Measurements from ENCODE around the gene CAPN14.

The CAPN14 gene

DNA sequence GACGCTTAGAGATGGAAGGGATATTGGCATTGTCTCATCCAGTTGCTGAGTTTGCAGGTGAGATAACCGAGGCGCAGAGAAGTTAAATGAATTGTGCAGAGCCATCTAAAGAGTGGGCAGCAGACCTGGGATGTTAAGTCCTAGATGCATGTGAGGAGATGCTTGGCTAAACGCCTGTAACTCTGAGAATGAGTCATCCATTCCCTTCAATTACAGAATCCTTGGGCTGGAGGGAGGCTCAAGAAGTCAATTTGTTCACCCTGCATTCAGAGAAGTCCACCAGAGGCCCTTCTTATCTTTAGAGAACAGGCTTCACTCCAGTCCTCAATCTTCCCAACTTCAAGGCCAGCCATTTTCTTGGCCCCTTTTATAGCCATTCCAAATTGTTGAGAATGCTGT, 18.2 kb upstream of the CAPN14 start:
- no peak overlapping the region for H3K27ac ChIP-seq
- no peak for TF ChIP-seq CTCF (conservative IDR thresholded peaks at IDR 0.05)
- TF ChIP-seq ZFX (IDR thresholded peaks at IDR 0.05) = no peak

DNA sequence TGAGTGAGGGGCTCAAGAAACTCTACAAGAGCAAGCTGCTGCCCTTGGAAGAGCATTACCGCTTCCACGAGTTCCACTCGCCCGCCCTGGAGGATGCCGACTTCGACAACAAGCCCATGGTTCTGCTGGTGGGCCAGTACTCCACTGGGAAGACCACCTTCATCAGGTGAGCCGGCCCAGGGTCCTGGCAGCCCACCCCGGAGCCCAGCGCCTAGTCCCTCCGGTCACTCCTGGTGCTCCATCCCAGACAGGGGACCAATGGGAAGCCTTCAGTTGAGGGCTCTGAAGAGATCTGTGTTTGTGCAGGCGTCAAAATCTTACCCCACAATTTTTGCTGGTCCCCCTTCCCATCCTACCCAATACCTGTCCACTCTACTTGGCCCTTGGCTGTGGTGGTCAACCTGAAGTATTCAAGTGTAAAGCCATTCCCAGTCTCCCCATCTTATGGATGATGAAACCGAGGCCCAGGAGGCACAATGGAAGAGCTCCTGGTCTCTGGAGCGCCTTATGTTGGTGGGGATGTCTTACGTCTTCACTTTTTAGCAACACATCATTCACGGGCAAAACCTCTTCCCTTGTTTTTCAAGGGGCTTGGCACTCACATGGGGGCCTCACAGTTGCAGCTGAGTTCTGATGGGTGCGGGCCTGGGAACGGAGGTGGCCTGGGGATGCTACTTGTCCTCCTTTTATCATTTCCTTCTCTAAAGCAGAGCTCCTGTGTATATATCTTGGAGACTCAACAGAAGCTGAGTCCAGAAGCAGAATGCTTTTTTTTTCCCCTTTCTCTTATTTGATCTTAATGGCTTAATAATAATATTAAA, 17.6 kb upstream of the CAPN14 start:
- no peak for TF ChIP-seq ZFX (IDR thresholded peaks at IDR 0.05)
- no peak for TF ChIP-seq CTCF (conservative IDR thresholded peaks at IDR 0.05)
- H3K27ac ChIP-seq = peak overlapping the region; percentile 72

- TF ChIP-seq CTCF (conservative IDR thresholded peaks at IDR 0.05) = peak; percentile 87
- TF ChIP-seq ZFX (IDR thresholded peaks at IDR 0.05) = peak; percentile 56
- peak within 1 kb of the TSS; percentile 72 for H3K27ac ChIP-seq
Measured at GRCh38 chr2:31233741-31234682, 16.7 kb upstream of the CAPN14 start, which contains the start of gene EHD3. EHD3 (plus strand) TSS chr2:31234152; CDS start chr2:31234622, 470 bp downstream.

GRCh38 chr2:31233231-31233630, 15.9 kb upstream of the CAPN14 start:
- H3K27ac ChIP-seq = no peak overlapping the region

DNA sequence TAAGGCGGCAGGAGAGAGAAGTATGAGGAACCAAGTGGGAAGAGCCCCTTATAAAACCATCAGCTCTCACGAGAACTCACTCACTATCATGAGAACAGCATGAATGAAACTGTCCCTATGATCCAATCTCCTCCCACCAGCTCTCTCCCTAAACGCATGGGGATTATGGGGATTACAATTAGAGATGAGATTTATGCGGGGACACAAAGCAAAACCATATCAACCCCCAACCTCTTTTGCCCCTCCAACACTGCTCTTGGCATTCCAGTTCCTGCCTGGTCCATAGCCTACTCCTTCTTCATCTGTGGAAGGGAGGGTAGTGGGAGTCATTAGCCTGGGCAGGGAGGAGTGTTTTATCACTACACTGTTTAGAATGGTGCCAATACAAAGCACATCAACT, 15.3 kb upstream of the CAPN14 start:
- no peak for TF ChIP-seq CTCF (conservative IDR thresholded peaks at IDR 0.05)
- TF ChIP-seq ZFX (IDR thresholded peaks at IDR 0.05) = no peak
- no peak overlapping the region for H3K27ac ChIP-seq

More at GRCh38 chr2:31233231-31233630, 15.9 kb upstream of the CAPN14 start:
- no peak for TF ChIP-seq CTCF (conservative IDR thresholded peaks at IDR 0.05)
- no peak for TF ChIP-seq ZFX (IDR thresholded peaks at IDR 0.05)

DNA sequence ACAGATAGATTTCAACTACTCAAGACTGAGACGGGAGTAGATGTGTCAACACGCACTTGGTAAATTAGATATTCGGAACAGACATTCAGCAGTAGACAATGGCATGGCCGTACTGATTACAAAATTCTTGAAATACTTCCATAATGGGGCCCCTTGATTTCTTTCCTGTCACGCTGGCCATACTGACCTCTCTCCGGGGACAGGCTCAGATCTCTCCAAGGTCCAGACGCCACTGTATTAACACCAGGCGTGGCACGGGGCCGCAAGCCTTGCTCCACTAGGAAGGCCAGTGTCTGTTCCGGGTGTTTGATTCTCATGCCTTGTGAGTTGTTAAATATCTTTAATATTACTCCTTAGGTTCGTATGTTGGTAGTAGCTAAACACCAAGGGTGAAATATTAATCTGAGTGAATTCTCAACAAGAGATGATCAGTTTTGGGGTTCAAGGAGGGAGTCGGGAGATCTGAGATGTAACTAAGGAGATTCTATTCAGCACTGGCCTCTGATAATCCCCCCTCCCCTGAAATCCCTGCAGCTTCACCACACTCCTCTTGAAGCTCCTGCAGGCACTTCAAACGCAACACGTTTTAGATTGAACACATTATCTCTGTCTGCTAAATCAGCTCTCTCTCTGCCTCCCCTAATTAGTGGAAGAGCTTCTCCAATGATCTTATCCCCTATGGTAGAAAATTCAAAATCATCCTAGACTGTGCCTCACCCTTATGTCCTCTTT, 14.4 kb upstream of the CAPN14 start:
- no peak for TF ChIP-seq ZFX (IDR thresholded peaks at IDR 0.05)
- TF ChIP-seq CTCF (conservative IDR thresholded peaks at IDR 0.05) = no peak

More for the DNA sequence above, 14.4 kb upstream of the CAPN14 start:
- H3K27ac ChIP-seq = no peak overlapping the region

Measured in C4-2B (cell line).